GM19035 (cell line): Measurements from ENCODE around the gene RAMP3.
A peak's percentile ranks its signal among the peaks of the same experiment; 100 is the strongest.
"Not testable (repeated sequence)": the region's sequence is repeated elsewhere in the genome, so short reads cannot be mapped to it uniquely, and the experiment has no call there.

ENCODE experiments used
- ATAC-seq: cut with Tn5 transposase; IDR thresholded peaks from one replicate; pipeline ENCODE4 v1.9.1; 2021; ENCODE audit not compliant: unreplicated experiment

Gene RAMP3, protein sequence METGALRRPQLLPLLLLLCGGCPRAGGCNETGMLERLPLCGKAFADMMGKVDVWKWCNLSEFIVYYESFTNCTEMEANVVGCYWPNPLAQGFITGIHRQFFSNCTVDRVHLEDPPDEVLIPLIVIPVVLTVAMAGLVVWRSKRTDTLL

DNA sequence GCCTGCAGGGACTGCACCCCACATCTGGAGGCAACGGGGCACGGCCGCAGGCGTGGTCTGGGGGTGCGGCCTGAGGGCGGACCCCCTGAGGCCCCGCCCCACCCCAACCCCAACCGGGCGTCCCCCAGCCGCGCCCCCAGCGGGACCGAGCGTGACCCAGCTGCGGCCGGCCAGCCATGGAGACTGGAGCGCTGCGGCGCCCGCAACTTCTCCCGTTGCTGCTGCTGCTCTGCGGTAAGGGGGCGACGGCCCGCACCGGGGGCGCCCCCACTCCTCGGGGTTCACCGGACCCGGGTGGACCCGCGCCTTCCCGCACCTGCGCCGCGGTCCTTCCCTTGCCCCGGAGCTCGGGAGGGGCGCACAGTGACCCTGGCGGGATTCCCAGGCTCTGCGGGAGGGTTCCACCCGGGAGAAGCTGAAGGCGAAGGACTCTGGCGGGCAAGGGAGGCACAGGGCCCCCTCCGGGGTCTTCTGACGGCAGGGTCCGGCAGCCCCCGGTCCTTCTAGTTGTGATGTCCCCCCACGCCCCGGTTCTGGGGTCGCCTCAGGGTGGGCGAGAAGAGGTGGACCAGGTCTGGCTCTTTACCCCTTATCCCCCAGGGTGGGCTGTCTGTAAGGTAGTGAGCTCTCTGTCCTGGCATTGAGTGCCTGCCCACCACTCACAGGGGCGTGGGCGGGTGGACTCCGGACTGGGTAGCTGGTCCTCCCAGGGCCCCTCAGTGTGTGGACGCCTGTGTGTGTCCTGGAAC lies at the start of gene RAMP3:
Gene RAMP3, plus strand, starts transcription at position 139 of the 749 bp plus-strand sequence. Its CDS starts 38 bp downstream, at position 177.
- ATAC-seq = no peak

DNA sequence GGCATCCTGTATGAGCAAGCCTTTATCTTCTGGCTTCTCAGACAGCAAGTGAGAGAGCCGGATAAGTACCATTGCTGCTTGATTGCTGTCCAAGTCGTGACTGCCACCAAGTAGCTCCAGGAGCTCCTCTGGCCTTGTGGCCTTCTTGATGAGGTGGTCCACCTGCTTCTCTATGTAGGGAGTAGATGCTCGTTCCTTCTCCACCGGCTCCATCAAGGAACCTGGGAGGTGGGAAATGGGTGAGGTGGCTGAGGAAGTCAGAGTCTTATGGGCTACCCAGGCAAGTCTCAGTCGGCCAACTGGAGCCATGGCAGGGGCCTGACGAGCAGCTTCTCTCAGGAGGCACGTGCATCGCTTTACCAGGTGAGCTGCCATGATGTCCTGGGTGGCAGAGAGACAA lies 48.7 kb upstream of the RAMP3 start:
- no peak for ATAC-seq

DNA sequence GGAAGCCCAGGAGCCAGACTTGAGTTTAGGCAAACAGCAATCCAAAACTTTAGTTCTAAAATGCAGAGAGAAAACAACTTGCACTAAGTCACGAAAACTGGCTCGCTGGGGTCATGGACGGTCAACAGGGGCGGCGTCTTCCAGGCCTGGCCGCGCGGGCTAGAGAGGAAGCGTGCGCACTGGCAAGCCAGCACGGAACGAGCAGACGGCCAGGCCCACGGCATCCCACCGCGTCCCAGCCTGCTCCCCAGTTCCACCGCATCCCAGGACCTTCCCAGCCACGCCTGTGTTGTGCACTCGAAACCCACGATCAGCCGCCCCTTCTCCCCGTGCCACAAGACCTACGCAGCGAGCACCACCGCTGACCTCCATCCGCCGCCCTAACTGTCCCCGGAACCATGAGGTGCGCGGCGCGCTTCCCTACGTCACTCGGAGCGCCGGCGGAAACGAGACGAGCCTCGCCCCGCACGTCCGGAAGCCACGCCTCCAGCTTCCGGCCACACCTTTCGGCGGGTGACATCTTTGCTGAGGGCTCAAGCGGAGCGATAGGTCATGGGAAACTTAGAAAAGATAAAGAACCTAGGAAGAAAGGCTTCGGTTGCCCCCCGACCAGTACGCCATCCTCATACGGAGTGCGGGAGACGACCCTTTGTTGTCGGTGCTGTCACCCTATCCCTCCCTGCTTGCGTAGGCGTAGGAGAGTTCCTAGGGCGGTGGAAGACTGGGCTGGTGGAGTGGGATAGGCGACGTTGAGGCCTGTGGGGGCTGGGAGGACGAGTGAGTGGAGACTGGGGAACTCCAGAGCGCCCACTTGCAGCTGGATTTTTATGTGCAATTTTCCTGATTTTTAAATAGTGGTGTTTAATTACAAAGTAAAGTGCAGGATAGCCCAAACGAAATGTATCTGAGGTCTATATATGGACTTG lies 46.0 kb upstream of the RAMP3 start, which contains the start of gene TBRG4:
Gene TBRG4, minus strand, starts transcription at position 400 of the 926 bp plus-strand sequence. CDS start 2,460 bp downstream, outside the sequence.
- ATAC-seq = peak; percentile 94

DNA sequence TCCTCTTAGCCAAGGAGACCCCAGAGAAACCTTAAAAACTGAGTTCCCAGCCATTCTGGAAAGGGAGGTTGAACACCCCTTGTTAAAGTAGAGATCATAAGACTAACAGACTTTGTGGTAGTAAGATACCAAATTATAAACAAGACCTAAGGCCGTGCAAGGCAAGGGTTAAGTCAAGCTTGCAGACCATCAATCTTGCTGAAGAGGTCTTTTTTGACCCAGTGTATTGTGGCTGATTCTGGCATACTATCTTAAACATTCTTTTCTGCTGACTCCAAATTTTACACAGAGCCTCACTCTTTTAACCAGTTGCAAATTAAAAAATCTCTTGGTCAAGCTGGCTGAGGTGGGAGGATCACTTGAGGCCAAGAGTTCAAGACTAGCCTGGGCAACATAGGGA lies 44.9 kb upstream of the RAMP3 start:
- ATAC-seq = no peak

DNA sequence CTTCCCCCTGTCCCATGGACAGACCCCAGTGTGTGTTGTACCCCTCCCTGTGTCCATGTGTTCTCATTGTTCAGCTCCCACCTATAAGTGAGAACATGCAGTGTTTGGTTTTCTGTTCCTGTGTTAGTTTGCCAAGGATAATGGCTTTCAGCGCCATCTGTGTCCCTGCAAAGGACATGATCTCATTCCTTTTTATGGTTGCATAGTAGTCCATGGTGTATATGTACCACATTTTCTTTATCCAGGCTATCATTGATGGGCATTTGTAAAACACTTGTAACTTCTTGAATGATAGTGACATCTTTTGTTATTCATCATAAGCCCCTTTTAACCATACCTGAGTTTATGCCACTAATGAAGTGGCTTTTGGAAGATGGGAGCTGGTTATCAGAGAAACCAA lies 43.3 kb upstream of the RAMP3 start:
- not testable (repeated sequence) for ATAC-seq

DNA sequence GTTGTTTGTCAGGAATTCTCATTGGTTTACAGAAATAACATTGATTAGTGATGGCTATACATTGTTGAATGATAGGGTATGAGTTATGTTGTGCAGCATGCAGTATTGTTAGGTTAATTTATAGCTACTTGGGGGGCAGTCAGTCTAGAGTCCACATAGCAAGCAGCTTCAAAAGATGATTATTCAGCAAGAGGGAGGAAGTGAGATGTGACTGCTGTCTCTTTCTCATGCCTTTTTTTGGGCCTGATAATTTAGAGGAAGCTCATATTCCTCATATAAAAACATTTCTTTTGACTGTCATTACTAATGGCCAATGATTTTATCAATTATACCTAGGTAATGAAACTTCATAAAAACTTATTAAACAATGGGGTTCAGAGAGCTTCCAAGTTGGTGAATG lies 42.7 kb upstream of the RAMP3 start:
- no peak for ATAC-seq

DNA sequence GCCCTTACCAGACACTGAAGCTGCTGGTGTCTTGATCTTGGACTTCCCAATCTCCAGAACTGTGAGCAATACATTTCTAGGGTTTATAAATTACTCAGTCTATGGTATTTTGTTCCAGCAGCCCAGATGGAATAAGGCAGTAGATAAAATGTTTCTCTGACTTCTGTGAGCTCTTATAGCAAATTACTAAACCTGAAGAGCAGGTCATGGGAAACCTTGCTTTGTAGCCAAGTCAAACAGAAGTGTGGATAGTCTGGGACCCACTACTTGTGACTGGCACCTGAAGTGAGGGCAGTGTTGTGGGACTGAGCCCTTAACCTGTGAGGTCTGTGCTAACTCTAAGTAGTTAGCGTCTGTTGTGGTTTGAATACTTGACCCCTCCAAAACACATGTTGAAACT lies 41.5 kb upstream of the RAMP3 start:
- no peak for ATAC-seq

DNA sequence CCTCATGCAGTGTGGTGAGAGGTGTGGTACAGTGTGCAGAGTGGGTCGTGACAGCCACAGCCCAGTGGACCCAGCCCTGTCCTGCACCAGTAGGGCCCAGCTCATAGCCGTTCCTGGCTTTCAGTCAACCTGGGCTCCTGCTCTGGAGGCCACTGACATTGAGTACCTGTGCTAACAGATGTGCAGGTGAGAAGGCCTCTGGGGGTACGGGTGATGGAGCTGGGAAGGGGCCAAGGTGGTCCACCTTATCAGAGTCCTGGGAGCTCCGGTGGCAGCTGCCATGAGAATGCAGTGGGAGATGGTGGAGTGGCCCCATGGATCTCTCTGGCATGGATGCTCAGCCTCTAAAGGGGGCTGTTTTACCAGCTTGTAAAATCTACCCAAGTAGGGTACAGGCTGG lies 40.0 kb upstream of the RAMP3 start:
- ATAC-seq = no peak

DNA sequence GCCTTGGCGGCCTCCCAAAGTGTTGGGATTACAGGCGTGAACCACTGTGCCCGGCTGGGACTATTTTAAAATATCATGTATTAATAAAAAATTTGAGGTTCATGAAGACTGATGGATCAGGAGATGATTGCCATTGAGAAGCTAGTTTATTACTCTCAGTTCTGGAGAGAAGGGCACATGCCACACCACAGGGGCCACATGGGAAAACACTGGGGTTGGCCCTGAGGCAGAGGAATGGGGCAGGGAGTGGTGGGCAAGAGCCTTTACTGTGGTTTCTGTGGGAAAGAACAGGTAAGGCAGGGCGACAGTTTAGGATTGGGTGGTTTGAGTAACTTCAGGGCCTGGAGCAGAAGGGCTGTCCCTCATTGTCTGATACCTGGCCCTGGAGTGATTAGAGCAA lies 39.3 kb upstream of the RAMP3 start:
- ATAC-seq = no peak

DNA sequence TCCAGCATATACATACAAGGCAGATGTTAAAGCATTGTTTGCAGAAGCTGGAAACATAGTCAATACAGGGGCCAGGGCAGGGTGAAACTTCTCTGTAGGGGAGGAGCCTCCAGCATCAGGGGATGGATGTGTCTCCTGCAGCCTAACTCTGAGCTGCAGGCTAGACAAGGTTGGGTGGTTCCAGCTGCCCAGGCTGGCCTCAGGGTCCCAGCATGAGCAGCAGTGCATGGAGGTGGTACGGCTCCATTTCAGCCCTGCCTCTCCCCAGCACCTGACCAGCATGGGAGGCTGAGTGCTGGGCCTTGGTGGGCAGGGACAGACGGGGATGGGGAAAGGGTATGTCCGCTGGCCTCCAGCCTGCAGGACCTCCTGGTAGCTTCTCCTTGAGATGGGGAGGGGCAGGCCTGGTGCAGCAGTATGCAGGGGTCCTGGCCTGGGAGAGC lies 38.7 kb upstream of the RAMP3 start:
- ATAC-seq = no peak

DNA sequence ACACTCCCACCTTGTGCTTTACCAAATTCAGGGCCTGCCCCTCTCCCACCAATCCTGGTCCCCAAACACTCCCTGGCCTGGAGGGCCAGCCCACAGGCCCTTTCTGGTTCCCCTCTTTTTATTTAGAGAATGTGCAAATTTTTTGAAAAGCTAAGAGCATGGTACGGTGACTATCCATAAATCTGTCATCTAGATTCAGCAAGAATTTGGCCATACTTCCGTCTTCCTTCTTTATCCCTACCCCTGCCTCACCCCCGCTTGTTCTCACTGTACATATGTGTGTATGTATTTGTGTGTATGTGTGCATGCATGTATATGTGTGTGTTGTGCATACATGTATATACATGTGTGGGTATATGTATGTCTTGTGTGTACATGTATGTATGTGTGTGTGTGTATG lies 38.0 kb upstream of the RAMP3 start:
- no peak for ATAC-seq

DNA sequence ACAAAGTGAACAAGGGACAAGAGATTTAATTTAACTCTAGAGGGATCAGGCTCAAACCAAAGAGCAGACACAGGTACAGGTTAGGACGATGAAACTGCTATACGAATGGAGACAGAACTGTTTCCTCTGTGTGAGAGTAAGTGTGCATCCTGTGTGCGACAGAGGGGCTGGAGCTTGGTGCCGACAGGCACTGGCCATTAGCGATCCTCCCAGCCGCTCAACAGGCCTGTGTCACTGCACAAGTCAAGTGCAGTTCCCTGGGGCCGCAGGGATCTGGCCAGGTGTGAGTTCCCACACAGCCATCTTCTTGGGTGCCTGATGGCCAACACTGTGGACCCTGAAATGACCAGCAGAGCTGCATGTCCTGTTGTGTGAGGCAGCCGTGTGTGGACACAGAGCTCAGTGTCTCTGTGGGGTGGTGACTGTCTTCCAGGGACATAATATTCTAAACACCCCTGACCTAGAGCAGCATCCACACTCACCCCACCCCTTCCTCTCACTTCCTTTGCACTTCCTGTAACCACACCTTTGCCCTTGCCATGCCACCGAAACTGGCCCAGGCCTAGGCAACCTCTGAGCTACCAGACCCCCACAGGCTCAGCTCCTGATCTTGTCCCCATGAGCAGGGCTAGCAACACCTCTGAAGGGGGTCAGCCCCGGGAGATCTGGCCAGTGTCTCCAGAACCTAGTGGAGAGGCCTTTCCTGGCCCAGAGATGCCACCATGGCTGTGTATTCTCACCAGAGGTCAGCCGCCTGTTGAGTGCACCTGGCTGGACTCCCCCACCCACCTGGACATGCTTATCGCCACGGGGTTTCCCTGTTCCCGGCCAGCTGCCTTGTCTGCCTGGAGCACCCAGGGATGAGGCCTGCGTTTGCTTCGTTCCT lies 34.4 kb upstream of the RAMP3 start:
- ATAC-seq = no peak

DNA sequence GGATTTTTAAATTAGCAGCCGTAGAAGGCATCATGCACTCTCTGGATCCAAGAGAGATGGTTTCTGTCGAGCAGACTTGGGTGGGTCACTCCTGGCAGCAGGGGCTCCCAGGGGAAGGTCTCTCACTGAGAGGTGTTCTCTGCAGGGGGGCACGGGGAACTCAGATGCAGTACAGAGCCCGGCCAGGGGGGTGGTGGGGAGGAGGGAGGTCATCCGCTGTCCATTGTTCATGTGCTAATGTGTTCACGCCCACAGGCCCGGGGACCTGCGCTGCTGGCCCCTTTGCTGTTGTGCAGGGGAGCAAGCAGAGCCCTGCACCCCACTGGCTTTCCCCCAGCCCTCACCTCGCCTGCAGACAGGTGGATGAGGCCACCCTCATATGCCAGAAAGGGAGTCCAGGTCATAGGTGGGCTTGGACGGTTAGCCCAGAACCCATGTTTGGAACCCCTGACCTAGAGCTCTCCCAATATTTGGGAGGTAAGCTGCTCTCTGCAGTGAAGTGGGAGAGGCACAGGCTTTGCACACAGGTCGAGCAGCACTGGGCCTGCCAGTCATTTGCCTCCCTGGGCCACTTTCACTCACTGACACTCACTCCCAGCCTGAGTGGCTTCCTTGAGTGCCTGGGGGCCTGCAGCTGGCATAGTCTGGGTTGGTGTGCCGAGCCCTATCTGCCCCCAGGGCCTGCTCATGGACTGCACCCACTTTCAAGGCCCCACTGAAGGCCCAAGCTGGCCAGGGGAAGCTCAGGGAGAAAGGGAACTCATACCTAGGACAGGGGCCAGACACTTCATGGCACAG lies 33.5 kb upstream of the RAMP3 start:
- ATAC-seq = no peak

DNA sequence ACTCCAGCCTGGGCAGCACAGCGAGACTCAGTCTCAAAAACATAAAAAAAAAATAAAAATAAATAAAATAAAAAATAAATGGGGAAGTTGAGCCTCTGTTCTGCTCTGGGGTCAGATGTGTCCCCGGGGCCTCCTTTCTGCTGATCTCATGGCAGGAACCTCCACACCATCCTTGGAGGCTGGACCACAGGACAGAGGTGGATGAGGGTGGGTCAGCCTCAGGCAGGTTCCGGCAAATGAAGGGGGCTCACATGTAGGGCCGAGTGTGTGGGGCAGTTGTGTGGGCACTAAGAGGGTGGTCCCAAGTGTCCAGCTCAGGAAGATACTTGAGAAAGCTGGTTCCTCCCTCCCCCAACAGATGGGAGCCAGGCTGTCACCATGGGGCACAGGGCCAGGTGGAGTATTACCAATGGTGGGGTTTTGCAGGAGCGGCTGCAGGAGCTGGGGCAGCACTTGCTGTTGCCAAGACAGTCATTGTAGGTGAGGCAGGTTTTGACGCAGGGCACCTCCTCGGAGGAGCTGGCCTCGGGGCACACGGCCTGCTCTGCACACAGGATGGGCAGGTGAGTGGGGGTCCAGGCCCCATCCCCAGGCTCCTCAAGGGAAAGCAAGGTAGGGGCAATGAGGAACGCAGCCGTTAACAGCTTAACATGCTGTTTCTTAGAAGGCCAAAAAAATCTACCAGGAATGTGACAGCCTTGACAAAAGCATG lies 32.2 kb upstream of the RAMP3 start:
- no peak for ATAC-seq

DNA sequence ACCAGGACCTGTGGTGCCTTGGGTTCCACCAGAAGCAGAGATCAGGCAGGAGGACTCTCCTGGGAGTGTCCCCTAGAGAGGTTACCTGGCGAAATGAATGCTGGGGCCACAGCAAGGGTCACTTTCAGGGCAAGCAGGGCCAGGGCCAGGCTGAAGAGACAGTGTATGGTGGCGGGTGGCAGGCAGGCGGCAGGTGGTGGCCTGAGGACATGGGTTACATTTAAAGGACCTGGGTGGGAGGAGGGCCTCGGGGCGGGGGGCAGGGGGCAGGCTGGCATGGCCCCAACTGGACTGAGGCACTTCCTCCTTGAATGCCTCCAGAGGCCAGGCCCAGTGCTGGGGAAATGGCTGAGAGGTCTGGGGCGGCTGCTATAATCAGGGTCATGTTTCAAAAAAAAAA lies 31.4 kb upstream of the RAMP3 start:
- no peak for ATAC-seq

DNA sequence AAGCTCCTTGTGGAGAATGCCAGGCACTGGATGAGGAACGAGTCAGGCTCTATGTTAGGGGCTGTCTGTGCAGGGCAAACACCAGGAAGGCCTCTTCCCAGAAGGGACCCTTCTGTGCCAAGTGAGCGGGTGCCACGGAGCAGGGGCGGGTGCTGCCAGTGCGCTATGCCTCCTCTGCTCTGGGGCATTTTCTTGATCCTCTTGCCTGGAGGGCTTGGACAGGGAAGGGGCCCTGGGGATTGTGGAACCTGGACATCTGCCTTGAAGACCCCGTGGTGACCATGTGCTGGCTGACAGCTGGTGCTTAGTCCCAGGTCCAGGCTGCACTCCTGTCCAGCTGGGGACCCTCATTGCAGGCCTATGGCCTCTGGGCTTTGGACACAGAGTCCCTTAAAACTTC lies 30.7 kb upstream of the RAMP3 start:
- no peak for ATAC-seq

DNA sequence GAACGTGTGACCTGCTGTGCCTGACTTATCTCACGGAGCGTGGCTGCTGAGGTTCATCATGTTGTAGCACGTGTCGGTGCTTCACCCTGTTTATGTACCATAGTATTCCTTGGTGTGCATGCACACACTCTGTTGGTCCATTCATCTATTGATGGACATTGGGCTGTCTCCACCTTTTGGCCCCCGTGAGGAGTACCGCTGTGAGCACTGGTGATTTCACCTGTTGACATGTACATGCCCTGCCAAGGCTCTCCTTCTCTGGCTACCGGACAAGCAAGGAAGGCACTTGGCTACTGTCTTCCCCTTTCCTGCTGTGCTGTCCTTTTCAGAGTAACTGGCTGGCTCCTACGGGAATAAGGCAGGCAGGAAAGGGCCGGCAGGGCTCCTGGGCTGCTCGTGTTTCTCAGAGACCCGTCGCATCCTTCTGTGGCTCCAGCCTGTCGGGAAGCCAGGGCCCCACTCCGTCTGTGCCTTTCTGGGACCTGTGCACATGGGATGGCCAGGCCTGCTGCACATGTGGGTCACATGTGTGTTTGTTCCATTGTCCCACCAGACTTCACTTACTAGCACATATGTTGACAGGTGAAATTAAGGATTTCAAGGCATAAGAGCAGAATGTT lies 28.3 kb upstream of the RAMP3 start:
- ATAC-seq = no peak

DNA sequence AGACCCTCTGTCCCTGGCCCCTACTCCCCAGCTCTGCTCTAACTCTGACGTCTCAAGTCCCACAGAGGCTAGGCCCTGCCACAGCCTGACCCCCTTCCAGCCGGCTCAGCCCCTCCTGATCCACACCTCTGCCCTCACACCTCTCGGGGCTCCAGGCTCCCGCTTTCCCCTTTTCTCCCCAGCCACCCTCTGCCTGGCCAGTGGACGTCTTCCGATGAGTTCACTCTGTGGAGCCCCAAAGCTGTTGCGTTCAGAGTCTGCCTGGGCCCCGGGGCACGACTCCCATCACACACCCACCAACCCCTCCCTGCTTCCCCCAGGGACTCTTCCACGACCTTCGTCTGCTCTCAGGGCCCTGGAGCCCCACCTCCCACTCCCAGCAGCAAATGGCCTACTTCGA lies 27.7 kb upstream of the RAMP3 start:
- ATAC-seq = no peak

DNA sequence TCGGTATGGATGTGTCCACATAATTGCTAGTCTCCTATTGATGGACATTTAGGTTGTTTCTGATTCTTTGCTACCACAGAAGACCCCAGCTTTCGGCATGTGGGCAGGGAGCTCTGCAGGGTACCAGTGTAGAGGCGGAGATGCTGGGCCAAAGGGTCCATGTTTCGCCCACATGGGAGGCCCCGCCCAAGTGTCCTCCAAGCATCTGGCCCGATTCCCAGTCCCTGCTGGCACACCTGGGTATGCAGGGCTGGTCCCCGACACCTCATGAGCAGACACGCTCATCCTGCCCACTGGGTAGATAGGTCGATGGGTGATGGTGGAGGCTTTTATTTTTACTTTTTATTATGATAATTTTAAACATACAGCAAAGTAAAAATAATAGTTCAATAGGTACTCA lies 26.7 kb upstream of the RAMP3 start:
- ATAC-seq = no peak
